ENCODE data around the gene HOXB7.
A peak's percentile ranks its signal among the peaks of the same experiment; 100 is the strongest.

HOXB7 gene

GRCh38 chr17:48623583-48623982 is 12.8 kb upstream of the HOXB7 start:
- DNase-seq: no peak

GRCh38 chr17:48622857-48623256 is 12.0 kb upstream of the HOXB7 start:
- DNase-seq: no peak

- no peak for DNase-seq
These were observed 10.9 kb upstream of the HOXB7 start for GRCh38 chr17:48621410-48622392.

GRCh38 chr17:48620461-48621139 is 9.8 kb upstream of the HOXB7 start:
- DNase-seq: no peak

GRCh38 chr17:48619826-48620449 is 9.1 kb upstream of the HOXB7 start:
- DNase-seq: no peak

- peak; percentile 83 to 90 (median 89) for DNase-seq
These were observed 7.6 kb upstream of the HOXB7 start for GRCh38 chr17:48618256-48618896.

- no peak for DNase-seq
These were observed 6.8 kb upstream of the HOXB7 start for GRCh38 chr17:48617471-48618255.

DNA sequence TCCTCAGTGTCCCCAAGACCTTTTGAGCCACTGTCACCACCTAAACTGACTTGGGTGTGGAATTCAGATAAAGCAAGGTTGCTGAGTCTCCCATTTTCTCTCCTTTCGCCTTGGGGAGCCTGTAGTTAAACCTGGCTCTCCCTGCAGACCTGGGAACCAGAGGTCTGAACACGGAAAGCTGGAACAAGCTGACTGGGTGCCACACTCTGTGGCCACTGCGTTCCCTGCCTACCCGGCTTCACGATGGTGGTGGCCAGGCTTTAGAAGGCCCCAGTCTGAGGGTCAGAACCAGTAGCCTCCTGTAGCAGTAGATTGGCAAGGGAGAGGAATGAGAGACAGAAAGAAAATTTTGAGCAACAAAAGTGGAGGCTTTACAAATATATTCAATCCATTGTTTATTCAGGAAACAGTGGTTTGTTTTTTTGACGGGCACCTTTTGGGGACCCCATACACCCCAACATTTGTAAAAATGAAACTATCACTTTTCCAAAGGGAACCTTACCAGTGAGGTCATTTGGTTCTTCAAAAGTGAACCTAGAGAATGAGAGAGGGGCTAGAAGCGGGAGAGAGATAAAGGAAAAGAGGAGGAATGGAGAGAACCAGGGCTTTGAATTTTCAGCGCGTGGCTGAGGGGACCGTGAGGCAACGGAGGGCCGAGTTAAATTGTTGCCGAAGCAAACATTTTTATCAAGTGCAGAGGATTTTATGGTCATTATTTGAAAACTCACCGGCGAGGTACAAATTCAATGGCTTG is 6.1 kb upstream of the HOXB7 start:
- no peak for DNase-seq

DNA sequence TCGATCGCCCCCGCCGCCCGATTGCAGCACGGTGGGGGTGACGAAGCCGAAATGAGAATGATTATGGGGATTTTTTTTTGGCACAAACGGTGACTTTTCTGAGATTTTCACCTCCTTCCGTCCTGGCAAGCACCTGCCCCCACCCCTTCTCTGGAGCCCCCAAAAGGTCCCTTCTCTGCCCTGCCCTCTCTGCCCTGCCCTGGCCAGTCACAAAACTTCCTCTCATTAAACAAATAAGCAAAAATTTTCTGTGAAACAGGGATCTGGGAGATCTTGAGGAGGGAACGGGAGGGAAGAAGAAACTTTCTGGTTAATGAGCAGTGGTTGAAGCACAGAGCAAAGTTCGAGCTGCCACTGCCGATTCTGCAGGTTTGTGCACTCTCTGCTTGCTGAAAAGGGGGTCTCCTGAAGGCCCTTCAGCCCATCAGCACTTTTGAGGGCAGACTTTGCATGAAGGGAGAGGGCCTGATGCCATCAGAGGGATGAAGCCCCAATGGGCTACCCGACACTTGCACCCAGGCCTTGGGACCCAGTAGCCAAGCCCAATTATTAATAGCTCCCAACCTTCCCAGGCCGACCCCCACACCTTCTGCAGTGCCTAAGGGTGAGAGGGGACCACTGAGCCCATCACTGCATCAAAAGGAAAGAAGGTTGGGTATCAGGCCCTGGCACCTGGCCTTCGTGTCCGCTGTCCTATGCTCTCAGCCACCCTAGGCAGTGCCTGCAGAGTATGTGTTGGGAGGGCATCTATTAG is 5.3 kb upstream of the HOXB7 start:
- DNase-seq: no peak

DNA sequence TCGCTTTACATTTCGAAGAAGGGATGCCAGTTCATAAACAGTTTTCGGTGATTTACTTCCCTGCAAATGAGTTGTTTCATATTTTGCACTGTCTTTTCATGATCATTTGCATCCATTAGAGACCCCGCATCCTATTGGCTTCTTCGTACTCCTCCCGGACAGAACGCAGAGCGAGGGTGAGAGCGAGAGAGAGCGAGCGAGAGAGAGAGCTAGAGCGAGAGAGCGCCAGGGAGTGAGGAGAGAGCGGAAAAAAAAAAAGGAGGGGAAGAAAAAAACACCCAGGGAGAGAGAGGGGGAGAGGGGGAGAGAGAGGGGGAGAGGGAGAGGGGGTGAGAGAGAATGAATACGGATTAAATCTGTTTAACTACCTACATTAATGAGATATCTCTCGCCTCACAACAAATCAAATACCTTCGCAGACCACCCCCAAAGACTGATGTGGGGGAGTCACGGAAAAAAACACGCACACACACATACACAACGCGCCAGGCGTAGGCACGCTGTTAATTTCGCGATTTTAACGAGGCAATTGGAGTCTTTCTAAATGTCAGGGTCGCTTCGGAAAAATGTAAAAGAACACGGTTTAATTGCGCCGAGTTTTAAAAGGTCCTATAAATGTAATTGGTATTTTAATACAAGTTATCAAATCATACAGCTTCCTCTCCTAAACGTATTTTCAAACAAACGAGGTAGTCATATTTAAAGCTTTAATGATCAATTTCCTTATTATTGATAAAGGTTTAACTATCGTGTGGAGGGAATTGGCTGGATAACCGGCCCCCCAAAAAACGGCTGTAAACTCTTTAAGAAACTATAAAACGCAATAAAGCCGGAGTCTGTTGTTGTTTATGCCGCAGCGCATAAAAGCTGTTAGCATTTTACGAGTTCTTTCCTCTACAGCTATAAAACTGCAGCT is 4.5 kb upstream of the HOXB7 start, which contains the start of gene HOXB8:
Gene HOXB8, minus strand, starts transcription at position 246 of the 916 bp plus-strand sequence. CDS start 588 bp downstream, outside the sequence.
- DNase-seq: no peak

GRCh38 chr17:48613862-48614694 is 3.3 kb upstream of the HOXB7 start:
- no peak for DNase-seq

DNA sequence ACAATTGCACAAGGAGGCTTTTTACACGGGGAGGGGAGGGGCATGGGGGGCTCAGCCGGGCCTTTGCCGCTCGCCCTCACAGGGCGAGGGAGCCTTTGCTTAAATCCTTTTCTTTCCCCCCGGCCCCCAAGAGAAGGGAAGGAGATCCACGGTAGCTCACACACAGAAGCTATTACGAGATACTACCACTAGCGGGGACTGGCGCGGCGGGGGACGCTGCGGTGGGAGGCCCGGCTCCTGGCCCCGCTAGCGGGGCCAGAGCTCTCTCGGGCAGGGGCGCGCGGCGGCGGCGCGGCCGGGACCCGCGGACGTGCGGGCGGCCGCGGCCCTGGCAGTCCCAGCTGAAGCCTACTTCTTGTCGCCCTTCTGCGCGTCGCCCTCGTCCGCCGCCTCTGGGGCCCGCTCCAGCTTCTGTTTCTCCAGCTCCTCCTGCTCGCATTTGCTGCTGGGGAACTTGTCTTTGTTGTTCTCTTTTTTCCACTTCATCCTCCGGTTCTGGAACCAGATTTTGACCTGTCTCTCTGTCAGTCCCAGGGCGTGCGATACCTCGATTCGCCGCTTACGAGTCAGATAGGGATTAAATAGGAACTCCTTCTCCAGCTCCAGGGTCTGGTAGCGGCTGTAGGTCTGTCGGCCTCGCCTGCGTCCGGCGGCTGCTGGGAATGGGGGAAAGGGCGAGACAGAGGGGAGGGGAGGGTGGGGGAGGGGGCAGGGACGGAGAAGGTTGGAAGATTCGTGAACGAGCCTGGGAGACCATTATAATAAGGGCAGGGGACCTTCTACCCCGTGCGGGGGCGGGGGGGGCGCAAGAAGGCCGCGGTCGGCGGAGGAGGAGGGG is 2.3 kb upstream of the HOXB7 start:
- peak; percentile 39 to 67 (median 48) for DNase-seq

DNA sequence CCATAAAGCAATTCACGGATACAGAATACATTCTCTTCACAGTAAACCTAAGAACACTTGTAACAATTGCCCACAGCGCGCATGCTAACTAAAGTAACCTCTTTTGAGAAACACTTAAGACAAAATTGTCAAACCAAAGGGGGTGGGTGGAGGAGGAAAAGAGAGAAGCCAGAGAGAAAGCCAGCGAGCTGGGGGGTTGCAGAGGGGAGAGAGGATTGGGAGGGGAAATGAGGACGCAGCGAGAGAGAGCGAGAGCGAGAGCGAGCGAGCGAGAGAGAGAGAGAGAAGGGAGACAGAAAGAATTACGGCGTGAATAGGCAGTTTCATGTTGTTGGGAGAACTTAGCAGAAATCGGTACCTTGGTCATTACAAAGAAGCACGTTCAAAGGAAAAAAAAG is 1.6 kb upstream of the HOXB7 start:
- DNase-seq: no peak

DNA sequence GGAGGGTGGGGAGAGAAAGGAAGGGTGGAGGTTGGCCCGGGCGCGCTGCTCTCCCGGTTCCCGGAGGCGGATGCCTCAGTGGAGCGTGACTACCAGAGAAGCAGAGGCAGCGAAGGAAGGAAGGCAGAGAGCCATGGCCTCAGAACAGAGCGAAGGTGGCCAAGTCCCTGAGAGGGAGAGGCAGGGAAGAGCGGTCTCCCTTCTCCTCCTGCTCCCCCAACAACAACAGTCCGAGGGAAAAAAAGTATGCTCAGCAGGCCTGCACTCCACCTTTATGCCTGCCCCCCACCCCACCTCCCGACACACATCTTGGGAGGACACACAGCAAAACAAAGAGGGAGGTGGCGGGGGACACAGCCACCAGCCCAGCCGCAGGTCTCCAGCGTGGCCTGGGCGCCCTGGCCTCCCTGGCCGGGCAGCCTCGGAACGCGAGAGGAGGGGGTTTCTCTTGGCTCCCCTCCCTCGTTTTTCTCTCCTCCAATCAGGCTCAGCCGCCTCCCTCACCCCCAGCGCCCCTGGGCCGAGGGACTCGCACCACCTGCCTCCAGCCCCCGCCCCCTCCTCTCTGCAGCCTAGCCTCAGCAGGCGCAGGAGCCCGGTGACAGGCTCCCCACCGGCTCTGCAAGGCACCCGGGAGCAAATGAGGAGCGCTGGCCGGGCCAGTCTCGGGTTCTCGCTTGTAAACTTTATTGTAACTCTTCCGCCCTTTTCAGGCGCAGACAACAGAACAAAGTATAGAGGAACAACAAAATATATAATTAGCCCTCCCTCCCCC is 1.1 kb upstream of the HOXB7 start:
- DNase-seq: no peak

DNA sequence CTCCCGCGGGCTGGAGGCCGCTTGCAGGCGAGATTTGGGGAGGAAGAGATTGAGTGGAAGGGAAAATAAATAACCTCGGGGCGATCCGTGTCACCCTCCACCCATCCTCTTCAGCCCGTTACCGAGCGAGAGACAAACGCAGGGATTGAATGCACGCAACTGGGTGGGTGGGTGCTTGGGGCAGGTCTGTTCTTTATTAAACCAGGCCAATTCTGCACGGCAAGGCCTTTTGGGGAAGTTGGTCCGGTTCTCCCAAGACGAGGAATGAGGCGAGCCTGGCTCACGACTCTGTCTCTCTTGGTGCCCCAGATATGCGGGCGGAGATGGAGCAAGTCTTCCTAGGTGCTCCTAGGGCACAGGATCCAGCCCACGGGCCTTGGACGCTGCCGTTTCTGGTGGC is 396 bp upstream of the HOXB7 start:
- peak in 2 of 3 donors; percentile 46 to 55 for DNase-seq

DNA sequence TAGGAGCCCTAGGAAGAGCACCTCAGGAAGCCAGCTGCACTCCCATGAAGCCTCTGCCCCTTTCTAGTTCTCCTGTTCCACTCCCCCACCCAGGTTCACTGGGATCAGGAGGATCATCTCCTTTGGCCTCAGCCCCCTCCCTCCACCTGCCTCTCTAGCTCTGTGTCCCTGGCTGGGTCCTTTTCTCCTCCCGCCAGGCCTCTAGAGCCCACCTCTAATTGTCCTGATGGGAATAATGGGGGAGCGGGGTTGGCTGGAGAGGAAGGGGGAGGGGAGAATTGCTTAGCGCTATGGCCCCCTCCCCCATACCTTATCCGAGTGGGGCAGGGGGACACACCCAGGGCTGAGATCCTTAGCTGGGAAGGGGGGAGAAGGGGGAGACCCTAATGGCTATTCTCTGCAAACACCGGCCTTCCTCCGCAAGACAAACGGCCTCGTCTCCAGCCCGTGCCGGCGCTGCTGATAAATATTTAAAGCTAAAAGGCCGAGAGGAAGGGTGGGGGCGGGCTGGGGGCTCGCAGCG is 997 bp downstream of the HOXB7 start:
- DNase-seq: no peak
